Osteoblast (primary cell): ENCODE measurements around the gene FAM161A. TPM values are rescaled to one million over a fixed set of nuclear protein-coding genes. Genes with fewer than 3 reads are reported as not detected.

Experiments used
- DNase-seq: peaks from one replicate; pipeline ENCODE4 v3.0.0; 2011; ENCODE audit warnings: low spot score, mixed read lengths; ENCODE audit not compliant: insufficient read length; ENCODE audit errors: missing footprints
- H2AFZ ChIP-seq: 2 replicates; pipeline ENCODE4 v1.6.0; 2011; ENCODE audit warnings: mild to moderate bottlenecking, low read length
- H3K27ac ChIP-seq: 2 replicates; pipeline ENCODE4 v1.5.1; 2011; ENCODE audit warnings: mild to moderate bottlenecking, low read depth, low read length, moderate library complexity
- H3K27me3 ChIP-seq: 2 replicates; pipeline ENCODE4 v1.6.0; 2012; ENCODE audit warnings: mild to moderate bottlenecking, control low read depth, inconsistent platforms, low read length, moderate library complexity; ENCODE audit not compliant: insufficient read depth
- H3K36me3 ChIP-seq: 2 replicates; pipeline ENCODE4 v1.5.1; 2011; ENCODE audit warnings: mild to moderate bottlenecking, low read length, control low read depth, moderate library complexity; ENCODE audit not compliant: insufficient read depth
- H3K4me1 ChIP-seq: 2 replicates; pipeline ENCODE4 v1.5.1; 2011; ENCODE audit warnings: mild to moderate bottlenecking, low read length, control low read depth, moderate library complexity; ENCODE audit not compliant: insufficient read depth
- H3K4me2 ChIP-seq: 2 replicates; pipeline ENCODE4 v1.6.0; 2011; ENCODE audit warnings: mild to moderate bottlenecking, low read length; ENCODE audit not compliant: insufficient read depth
- H3K4me3 ChIP-seq: fragments of 200-600 bp; sonication (generic); 3 replicates; pipeline ENCODE4 v1.5.1; 2012; ENCODE audit warnings: mild to moderate bottlenecking, low read length, inconsistent platforms; ENCODE audit not compliant: insufficient read depth
- H3K79me2 ChIP-seq: 2 replicates; pipeline ENCODE4 v1.6.0; 2012; ENCODE audit warnings: mild to moderate bottlenecking, low read length, control low read depth, inconsistent platforms; ENCODE audit not compliant: insufficient read depth
- H3K9me3 ChIP-seq: 2 replicates; pipeline ENCODE4 v1.5.1; 2011; ENCODE audit warnings: low read depth, low read length, control low read depth
- H4K20me1 ChIP-seq: 2 replicates; pipeline ENCODE4 v1.6.0; 2012; ENCODE audit warnings: mild to moderate bottlenecking, low read length, control low read depth; ENCODE audit not compliant: insufficient read depth
- total RNA-seq: library from RNA; depleted of rRNA; stranded (reverse); fragments of >200 nt; gene quantifications from 2 replicates; pipeline ENCODE4 v1.2.3, GENCODE V29; 2012
- TF ChIP-seq, protein P1 (sequence below): IDR thresholded peaks from 2 replicates; pipeline ENCODE4 v1.5.1; 2011; ENCODE audit warnings: mild to moderate bottlenecking, low read depth, low read length, moderate library complexity; ENCODE audit errors: extremely low read depth

Gene FAM161A
- total RNA-seq, 1 donor: 3.3 TPM

DNA sequence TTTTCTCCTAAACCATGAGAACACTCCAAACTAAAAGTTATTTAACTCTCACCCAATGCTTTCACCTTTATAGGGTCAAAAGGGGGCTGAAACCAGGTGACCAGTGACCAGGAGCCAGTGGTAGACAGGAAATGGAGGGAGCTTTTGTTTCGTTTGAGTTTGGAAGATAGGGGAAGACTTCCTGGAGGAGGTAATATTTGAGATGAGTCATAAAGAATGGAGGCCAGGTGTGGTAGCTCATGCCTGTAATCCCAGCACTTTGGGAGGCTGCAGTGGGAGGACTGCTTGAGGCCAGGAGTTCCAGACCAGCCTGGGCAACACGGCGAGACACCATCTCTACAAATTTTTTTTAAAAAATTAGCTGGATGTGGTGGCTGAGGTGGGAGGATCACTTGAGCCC is 8.5 kb downstream of the FAM161A start:
- Histone ChIP-seq H3K4me3 (no peak overlapping the region), H3K9me3 (no peaks in the 10 kb centered on the region), H3K4me1 (no peaks in the 10 kb centered on the region), H3K79me2 (no peaks in the 10 kb centered on the region), H4K20me1 (no peaks in the 10 kb centered on the region), H3K27ac (no peak overlapping the region), H3K27me3 (no peaks in the 10 kb centered on the region), H3K4me2 (no peak overlapping the region), H2AFZ (no peak overlapping the region), H3K36me3 (no peaks in the 10 kb centered on the region)
- DNase-seq: no peak
- TF ChIP-seq, protein P1, sequence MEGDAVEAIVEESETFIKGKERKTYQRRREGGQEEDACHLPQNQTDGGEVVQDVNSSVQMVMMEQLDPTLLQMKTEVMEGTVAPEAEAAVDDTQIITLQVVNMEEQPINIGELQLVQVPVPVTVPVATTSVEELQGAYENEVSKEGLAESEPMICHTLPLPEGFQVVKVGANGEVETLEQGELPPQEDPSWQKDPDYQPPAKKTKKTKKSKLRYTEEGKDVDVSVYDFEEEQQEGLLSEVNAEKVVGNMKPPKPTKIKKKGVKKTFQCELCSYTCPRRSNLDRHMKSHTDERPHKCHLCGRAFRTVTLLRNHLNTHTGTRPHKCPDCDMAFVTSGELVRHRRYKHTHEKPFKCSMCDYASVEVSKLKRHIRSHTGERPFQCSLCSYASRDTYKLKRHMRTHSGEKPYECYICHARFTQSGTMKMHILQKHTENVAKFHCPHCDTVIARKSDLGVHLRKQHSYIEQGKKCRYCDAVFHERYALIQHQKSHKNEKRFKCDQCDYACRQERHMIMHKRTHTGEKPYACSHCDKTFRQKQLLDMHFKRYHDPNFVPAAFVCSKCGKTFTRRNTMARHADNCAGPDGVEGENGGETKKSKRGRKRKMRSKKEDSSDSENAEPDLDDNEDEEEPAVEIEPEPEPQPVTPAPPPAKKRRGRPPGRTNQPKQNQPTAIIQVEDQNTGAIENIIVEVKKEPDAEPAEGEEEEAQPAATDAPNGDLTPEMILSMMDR: no peak

DNA sequence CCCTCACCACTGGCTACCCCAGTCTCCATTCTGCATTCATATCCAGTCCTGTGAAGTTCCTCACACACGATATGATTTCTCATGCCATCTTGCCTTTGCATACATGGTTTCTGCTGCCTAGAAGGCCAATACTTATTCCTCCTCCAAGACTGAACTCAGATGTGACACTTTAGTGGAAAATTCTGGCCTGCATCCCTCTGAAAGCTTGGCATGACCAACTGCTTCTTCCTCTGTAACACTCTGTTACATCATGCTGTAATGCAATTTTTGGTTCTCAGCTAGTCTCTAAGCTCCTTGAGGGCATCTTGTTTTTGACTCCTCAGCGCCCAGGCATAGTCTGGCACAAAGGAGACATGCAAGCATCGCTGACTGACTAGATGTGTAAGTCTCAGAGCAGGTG is 12.6 kb downstream of the FAM161A start:
- H2AFZ ChIP-seq: no peak overlapping the region
- no peaks in the 10 kb centered on the region for H3K9me3 ChIP-seq
- H3K27ac ChIP-seq: no peak overlapping the region
- H3K4me1 ChIP-seq: no peaks in the 10 kb centered on the region
- no peaks in the 10 kb centered on the region for H3K27me3 ChIP-seq
- no peak for DNase-seq
- H4K20me1 ChIP-seq: no peaks in the 10 kb centered on the region
- no peak overlapping the region for H3K4me3 ChIP-seq
- TF ChIP-seq, protein P1: no peak
- no peaks in the 10 kb centered on the region for H3K79me2 ChIP-seq
- no peaks in the 10 kb centered on the region for H3K36me3 ChIP-seq
- no peak overlapping the region for H3K4me2 ChIP-seq

DNA sequence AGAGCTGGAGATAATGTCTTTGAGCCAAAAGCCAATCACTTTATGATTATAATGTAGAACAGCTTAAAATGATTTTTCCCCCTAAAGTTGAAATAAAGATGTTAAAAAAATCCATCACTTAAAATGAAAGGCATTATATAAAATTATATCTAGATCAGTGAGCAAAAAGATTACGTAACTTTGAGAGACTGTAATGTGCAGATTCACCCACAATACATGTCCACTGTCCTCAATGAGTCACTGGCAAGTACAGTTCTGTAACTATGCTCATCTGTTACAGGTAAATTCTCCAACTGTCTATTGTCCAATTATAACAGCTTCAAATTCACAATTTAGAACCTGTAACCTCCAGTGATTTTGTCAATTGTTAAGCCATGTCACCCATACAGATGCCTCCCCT is 19.0 kb downstream of the FAM161A start:
- no peaks in the 10 kb centered on the region for H3K36me3 ChIP-seq
- DNase-seq: no peak
- no peak overlapping the region for H3K4me2 ChIP-seq
- H3K4me1 ChIP-seq: no peaks in the 10 kb centered on the region
- no peak overlapping the region for H3K4me3 ChIP-seq
- H3K79me2 ChIP-seq: no peaks in the 10 kb centered on the region
- no peak overlapping the region for H2AFZ ChIP-seq
- TF ChIP-seq, protein P1: no peak
- H4K20me1 ChIP-seq: no peaks in the 10 kb centered on the region
- H3K27me3 ChIP-seq: no peaks in the 10 kb centered on the region
- H3K27ac ChIP-seq: no peak overlapping the region
- H3K9me3 ChIP-seq: no peaks in the 10 kb centered on the region

DNA sequence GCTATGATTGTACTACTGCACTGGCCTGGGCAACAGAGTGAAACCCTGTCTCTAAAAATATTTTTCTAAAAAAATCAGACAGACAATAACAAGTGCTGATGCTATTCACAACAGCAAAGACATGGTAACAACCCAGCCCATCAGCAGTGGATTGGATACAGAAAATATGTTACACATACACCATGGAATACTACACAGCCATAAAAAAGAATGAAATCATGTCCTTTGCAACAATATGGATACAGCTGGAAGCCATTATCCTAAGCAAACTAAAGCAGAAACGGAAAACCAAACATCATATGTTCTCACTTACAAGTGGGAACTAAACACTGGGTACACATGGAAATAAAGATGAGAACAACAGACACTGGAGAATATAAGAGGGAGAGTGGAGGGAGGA is 19.9 kb downstream of the FAM161A start:
- H3K9me3 ChIP-seq: no peaks in the 10 kb centered on the region
- H3K27ac ChIP-seq: no peak overlapping the region
- H3K4me2 ChIP-seq: no peak overlapping the region
- no peak overlapping the region for H3K4me3 ChIP-seq
- H2AFZ ChIP-seq: no peak overlapping the region
- no peaks in the 10 kb centered on the region for H3K79me2 ChIP-seq
- TF ChIP-seq, protein P1: no peak
- H3K27me3 ChIP-seq: no peaks in the 10 kb centered on the region
- no peaks in the 10 kb centered on the region for H3K36me3 ChIP-seq
- DNase-seq: no peak
- no peaks in the 10 kb centered on the region for H3K4me1 ChIP-seq
- H4K20me1 ChIP-seq: no peaks in the 10 kb centered on the region
